ENCODE data around the gene OR52B2. TPM values are rescaled to one million over a fixed set of nuclear protein-coding genes. Genes with fewer than 3 reads are reported as not detected.
"Not testable (repeated sequence)": the region's sequence is repeated elsewhere in the genome, so short reads cannot be mapped to it uniquely, and the experiment has no call there.

OR52B2 gene
- polyA plus RNA-seq, 4 donors: not detected

- not testable (repeated sequence) for H3K27ac ChIP-seq (ENCODE audit: low read depth in 1 of 3, low read length in 2 of 3); H3K4me1 ChIP-seq (ENCODE audit: control insufficient read depth in 3 of 3, insufficient read depth in 2 of 3, low read depth in 1 of 3, low read length in 2 of 3); FAIRE-seq; H3K4me3 ChIP-seq (ENCODE audit: low read depth in 1 of 3, low read length in 3 of 3); H3K27me3 ChIP-seq (ENCODE audit: control insufficient read depth in 3 of 3, insufficient read depth in 3 of 3, low read length in 3 of 3); H3K9me3 ChIP-seq (ENCODE audit: control insufficient read depth in 2 of 2, insufficient read depth in 1 of 2, low read depth in 1 of 2, low read length in 1 of 2); DNase-seq; H3K36me3 ChIP-seq (ENCODE audit: control insufficient read depth in 3 of 3, insufficient read depth in 2 of 3, low read depth in 1 of 3, low read length in 3 of 3)
- WGBS, 3 donors: 49 to 66% (median 50%) methylated on average over 2 of the region's 2 CpGs
Observed at GRCh38 chr11:6135936-6136335, 34.2 kb downstream of the OR52B2 start.

- Histone ChIP-seq H3K27me3 (ENCODE audit: control insufficient read depth in 3 of 3, insufficient read depth in 3 of 3, low read length in 3 of 3) (no peaks in the 10 kb centered on the region), H3K4me1 (ENCODE audit: control insufficient read depth in 3 of 3, insufficient read depth in 2 of 3, low read depth in 1 of 3, low read length in 2 of 3) (no peaks in the 10 kb centered on the region)
Observed at GRCh38 chr11:6132431-6132830, 37.7 kb downstream of the OR52B2 start.

GRCh38 chr11:6129635-6130034, 40.5 kb downstream of the OR52B2 start:
- no peaks in the 10 kb centered on the region for H3K27me3 ChIP-seq (ENCODE audit: control insufficient read depth in 3 of 3, insufficient read depth in 3 of 3, low read length in 3 of 3)
- H3K27ac ChIP-seq (ENCODE audit: low read depth in 1 of 3, low read length in 2 of 3): no peak overlapping the region
- no peak for DNase-seq
- 59 to 76% (median 68%) methylated on average over 1 of the region's 1 CpG for WGBS, 3 donors
- no peaks in the 10 kb centered on the region for H3K9me3 ChIP-seq (ENCODE audit: control insufficient read depth in 2 of 2, insufficient read depth in 1 of 2, low read depth in 1 of 2, low read length in 1 of 2)
- no peaks in the 10 kb centered on the region for H3K4me1 ChIP-seq (ENCODE audit: control insufficient read depth in 3 of 3, insufficient read depth in 2 of 3, low read depth in 1 of 3, low read length in 2 of 3)
- FAIRE-seq: no peak
- H3K36me3 ChIP-seq (ENCODE audit: control insufficient read depth in 3 of 3, insufficient read depth in 2 of 3, low read depth in 1 of 3, low read length in 3 of 3): no peaks in the 10 kb centered on the region
- no peak overlapping the region for H3K4me3 ChIP-seq (ENCODE audit: low read depth in 1 of 3, low read length in 3 of 3)

More at GRCh38 chr11:6132431-6132830, 37.7 kb downstream of the OR52B2 start:
- no peaks in the 10 kb centered on the region for H3K36me3 ChIP-seq (ENCODE audit: control insufficient read depth in 3 of 3, insufficient read depth in 2 of 3, low read depth in 1 of 3, low read length in 3 of 3)
- H3K4me3 ChIP-seq (ENCODE audit: low read depth in 1 of 3, low read length in 3 of 3): no peak overlapping the region
- DNase-seq (no peak), FAIRE-seq (no peak)
- H3K27ac ChIP-seq (ENCODE audit: low read depth in 1 of 3, low read length in 2 of 3): no peak overlapping the region
- WGBS, 3 donors: 77 to 87% (median 86%) methylated on average over 1 of the region's 1 CpG
- no peaks in the 10 kb centered on the region for H3K9me3 ChIP-seq (ENCODE audit: control insufficient read depth in 2 of 2, insufficient read depth in 1 of 2, low read depth in 1 of 2, low read length in 1 of 2)

- H3K9me3 ChIP-seq (ENCODE audit: control insufficient read depth in 2 of 2, insufficient read depth in 1 of 2, low read depth in 1 of 2, low read length in 1 of 2): no peaks in the 10 kb centered on the region
- FAIRE-seq: no peak
- no peaks in the 10 kb centered on the region for H3K27me3 ChIP-seq (ENCODE audit: control insufficient read depth in 3 of 3, insufficient read depth in 3 of 3, low read length in 3 of 3)
- H3K4me3 ChIP-seq (ENCODE audit: low read depth in 1 of 3, low read length in 3 of 3): no peak overlapping the region
- no peaks in the 10 kb centered on the region for H3K36me3 ChIP-seq (ENCODE audit: control insufficient read depth in 3 of 3, insufficient read depth in 2 of 3, low read depth in 1 of 3, low read length in 3 of 3)
- 56 to 72% (median 65%) methylated on average over 1 of the region's 1 CpG for WGBS, 3 donors
- no peak for DNase-seq
- no peaks in the 10 kb centered on the region for H3K4me1 ChIP-seq (ENCODE audit: control insufficient read depth in 3 of 3, insufficient read depth in 2 of 3, low read depth in 1 of 3, low read length in 2 of 3)
- no peak overlapping the region for H3K27ac ChIP-seq (ENCODE audit: low read depth in 1 of 3, low read length in 2 of 3)
Observed at GRCh38 chr11:6129011-6129410, 41.1 kb downstream of the OR52B2 start.

- 39 to 60% (median 46%) methylated on average over 4 of the region's 4 CpGs for WGBS, 3 donors
- H3K4me1 ChIP-seq (ENCODE audit: control insufficient read depth in 3 of 3, insufficient read depth in 2 of 3, low read depth in 1 of 3, low read length in 2 of 3): no peaks in the 10 kb centered on the region
- no peaks in the 10 kb centered on the region for H3K9me3 ChIP-seq (ENCODE audit: control insufficient read depth in 2 of 2, insufficient read depth in 1 of 2, low read depth in 1 of 2, low read length in 1 of 2)
- no peaks in the 10 kb centered on the region for H3K36me3 ChIP-seq (ENCODE audit: control insufficient read depth in 3 of 3, insufficient read depth in 2 of 3, low read depth in 1 of 3, low read length in 3 of 3)
- DNase-seq (no peak), FAIRE-seq (no peak)
- no peak overlapping the region for H3K4me3 ChIP-seq (ENCODE audit: low read depth in 1 of 3, low read length in 3 of 3)
- H3K27me3 ChIP-seq (ENCODE audit: control insufficient read depth in 3 of 3, insufficient read depth in 3 of 3, low read length in 3 of 3): no peaks in the 10 kb centered on the region
- H3K27ac ChIP-seq (ENCODE audit: low read depth in 1 of 3, low read length in 2 of 3): no peak overlapping the region
Observed at GRCh38 chr11:6127881-6128280, 42.2 kb downstream of the OR52B2 start.

GRCh38 chr11:6124245-6124644, 45.9 kb downstream of the OR52B2 start:
- FAIRE-seq (no peak), DNase-seq (no peak)
- H3K27ac ChIP-seq (ENCODE audit: low read depth in 1 of 3, low read length in 2 of 3): no peak overlapping the region
- no peaks in the 10 kb centered on the region for H3K36me3 ChIP-seq (ENCODE audit: control insufficient read depth in 3 of 3, insufficient read depth in 2 of 3, low read depth in 1 of 3, low read length in 3 of 3)
- H3K9me3 ChIP-seq (ENCODE audit: control insufficient read depth in 2 of 2, insufficient read depth in 1 of 2, low read depth in 1 of 2, low read length in 1 of 2): no peaks in the 10 kb centered on the region
- no peaks in the 10 kb centered on the region for H3K27me3 ChIP-seq (ENCODE audit: control insufficient read depth in 3 of 3, insufficient read depth in 3 of 3, low read length in 3 of 3)
- no peaks in the 10 kb centered on the region for H3K4me1 ChIP-seq (ENCODE audit: control insufficient read depth in 3 of 3, insufficient read depth in 2 of 3, low read depth in 1 of 3, low read length in 2 of 3)
- H3K4me3 ChIP-seq (ENCODE audit: low read depth in 1 of 3, low read length in 3 of 3): no peak overlapping the region
- WGBS, 3 donors: 38 to 51% (median 45%) methylated on average over 3 of the region's 3 CpGs

Other genes with a start within 250 kb of the OR52B2 start
- gene OR56A3, start 228.1 kb downstream of the OR52B2 start, polyA plus RNA-seq: not detected
- gene OR56A5, start 201.8 kb downstream of the OR52B2 start, polyA plus RNA-seq: not detected
- gene OR52L1, start 183.3 kb downstream of the OR52B2 start, polyA plus RNA-seq: not detected
- gene OR56A4, start 163.4 kb downstream of the OR52B2 start, polyA plus RNA-seq: under 1 TPM in 1 of 4 donors, not detected in 3; 0.01 TPM
- gene OR56A1, start 139.6 kb downstream of the OR52B2 start, polyA plus RNA-seq: under 1 TPM in 1 of 4 donors, not detected in 3; under 0.01 TPM
- under 1 TPM in 1 of 4 donors, not detected in 3; 0.31 TPM for gene OR56B4, start 62.6 kb downstream of the OR52B2 start, polyA plus RNA-seq
- under 1 TPM in 1 of 4 donors, not detected in 3; 0.12 TPM for gene OR52W1, start 28.9 kb upstream of the OR52B2 start, polyA plus RNA-seq
- under 1 TPM in 1 of 4 donors, not detected in 3; 0.66 TPM for gene C11orf42, start 35.2 kb upstream of the OR52B2 start, polyA plus RNA-seq
- 100 to 1,000 TPM in 3 of 4 donors, 10 to 100 TPM in 1; 63.4 to 157 (median 121) TPM for gene FHIP1B, start 64.3 kb upstream of the OR52B2 start, polyA plus RNA-seq
- gene CNGA4, start 68.8 kb upstream of the OR52B2 start, polyA plus RNA-seq: under 1 TPM in 2 of 4 donors, not detected in 2; 0.09 to 0.32 TPM
- gene CCKBR, start 89.5 kb upstream of the OR52B2 start, polyA plus RNA-seq: under 1 TPM in 2 of 4 donors, not detected in 2; 0.06 TPM
- 10 to 100 TPM in 3 of 4 donors, 1 to 10 TPM in 1; 2.0 to 29.6 (median 12.3) TPM for gene CAVIN3, start 150.2 kb upstream of the OR52B2 start, polyA plus RNA-seq
- gene SMPD1, start 220.1 kb upstream of the OR52B2 start, polyA plus RNA-seq: 10 to 100 TPM; 22.0 to 41.2 (median 29.3) TPM
- 10 to 100 TPM in 2 of 4 donors, 1 to 10 TPM in 2; 2.5 to 17.8 (median 11.9) TPM for gene APBB1, start 248.8 kb upstream of the OR52B2 start, polyA plus RNA-seq

Data from small intestine (tissue), 7 donors.